NCI-H187 treated with DMSO at 0.1 percent for 48 hours (cell line): ENCODE results near the gene ADIPOR2.
"Not testable (repeated sequence)": the region's sequence is repeated elsewhere in the genome, so short reads cannot be mapped to it uniquely, and the experiment has no call there.

Experiments
- DNase-seq: peaks from one replicate; lab custom pipeline; 2025; lab: John Stamatoyannopoulos, UW

ADIPOR2 gene

GRCh38 chr12:1812650-1813302 lies 121.9 kb downstream of the ADIPOR2 start:
- DNase-seq: no peak

GRCh38 chr12:1814266-1814665 lies 123.4 kb downstream of the ADIPOR2 start:
- no peak for DNase-seq

- no peak for DNase-seq
Measured at GRCh38 chr12:1815108-1815507, 124.2 kb downstream of the ADIPOR2 start.

GRCh38 chr12:1815814-1816729 lies 125.2 kb downstream of the ADIPOR2 start:
- no peak for DNase-seq

- no peak for DNase-seq
Measured at GRCh38 chr12:1816730-1817348, 126.0 kb downstream of the ADIPOR2 start.

- not testable (repeated sequence) for DNase-seq
Measured at GRCh38 chr12:1817928-1818327, 127.1 kb downstream of the ADIPOR2 start.

- no peak for DNase-seq
Measured at GRCh38 chr12:1819050-1819449, 128.2 kb downstream of the ADIPOR2 start.

GRCh38 chr12:1819571-1819970 lies 128.7 kb downstream of the ADIPOR2 start:
- no peak for DNase-seq

GRCh38 chr12:1820191-1820895 lies 129.5 kb downstream of the ADIPOR2 start, which contains the start of gene LRTM2:
TSS of gene LRTM2 (plus strand) at chr12:1820565. CDS start at chr12:1828149, 7,584 bp downstream.
- DNase-seq: no peak

- no peak for DNase-seq
Measured at GRCh38 chr12:1820896-1821291, 130.0 kb downstream of the ADIPOR2 start.

GRCh38 chr12:1821805-1822204 lies 130.9 kb downstream of the ADIPOR2 start:
- DNase-seq: no peak

GRCh38 chr12:1822699-1823098 lies 131.8 kb downstream of the ADIPOR2 start:
- DNase-seq: no peak

GRCh38 chr12:1823237-1823636 lies 132.4 kb downstream of the ADIPOR2 start:
- DNase-seq: no peak

GRCh38 chr12:1825382-1826102 lies 134.7 kb downstream of the ADIPOR2 start:
- DNase-seq: no peak

- no peak for DNase-seq
Measured at GRCh38 chr12:1826401-1826800, 135.5 kb downstream of the ADIPOR2 start.

- DNase-seq: no peak
Measured at GRCh38 chr12:1826867-1827705, 136.2 kb downstream of the ADIPOR2 start.

- DNase-seq: no peak
Measured at GRCh38 chr12:1827826-1828805, 137.2 kb downstream of the ADIPOR2 start.

- no peak for DNase-seq
Measured at GRCh38 chr12:1828856-1829255, 138.0 kb downstream of the ADIPOR2 start.

GRCh38 chr12:1829306-1829900 lies 138.5 kb downstream of the ADIPOR2 start:
- DNase-seq: no peak
